GM18873 (cell line): ENCODE data around the gene VAMP7.
"Not testable (repeated sequence)": the region's sequence is repeated elsewhere in the genome, so short reads cannot be mapped to it uniquely, and the experiment has no call there.

Source experiments
- ATAC-seq: cut with Tn5 transposase; IDR thresholded peaks from one replicate; pipeline ENCODE4 v1.9.1; 2021; ENCODE audit warnings: mild to moderate bottlenecking, moderate library complexity, moderate number of reproducible peaks; ENCODE audit not compliant: unreplicated experiment, low FRiP score

Gene VAMP7

GRCh38 chrX:155986995-155987394, 105.8 kb downstream of the VAMP7 start:
- ATAC-seq = not testable (repeated sequence)

GRCh38 chrX:155988859-155989258, 107.7 kb downstream of the VAMP7 start:
- ATAC-seq = no peak
